ENCODE measurements around the gene ARHGAP22. TPM values are rescaled to one million over a fixed set of nuclear protein-coding genes. Genes with fewer than 3 reads are reported as not detected.

ARHGAP22 gene
- total and polyA plus RNA-seq, 2 donors (not counting 1 experiment from before 2014, with no cell fraction given) = 10.4 to 75.5 TPM

DNA sequence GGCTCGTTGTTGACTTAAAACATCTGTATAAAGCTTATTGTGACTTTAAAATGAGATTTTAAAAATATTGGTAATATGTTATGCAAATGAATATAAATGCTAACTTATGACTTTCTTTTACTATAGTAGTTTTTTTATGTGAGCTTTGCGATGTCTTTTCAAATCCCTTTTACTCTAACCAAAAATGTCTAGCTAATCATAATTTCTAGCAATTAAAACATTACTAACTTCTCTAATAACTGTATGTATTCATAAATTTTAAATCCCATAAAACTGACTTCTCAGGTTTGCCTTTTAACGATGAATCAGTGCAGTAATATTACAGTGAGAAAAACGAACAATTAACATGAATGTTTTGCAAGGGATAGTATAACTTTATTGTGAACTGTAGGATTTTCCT is 185.2 kb downstream of the ARHGAP22 start:
- H3K4me3 ChIP-seq (replicated peaks in 1 of 4; ENCODE audit: control extremely low read depth in 1 of 4, insufficient read depth in 1 of 4, low read depth in 3 of 4, low read length in 4 of 4) = no peak overlapping the region
- TF ChIP-seq, protein P1, sequence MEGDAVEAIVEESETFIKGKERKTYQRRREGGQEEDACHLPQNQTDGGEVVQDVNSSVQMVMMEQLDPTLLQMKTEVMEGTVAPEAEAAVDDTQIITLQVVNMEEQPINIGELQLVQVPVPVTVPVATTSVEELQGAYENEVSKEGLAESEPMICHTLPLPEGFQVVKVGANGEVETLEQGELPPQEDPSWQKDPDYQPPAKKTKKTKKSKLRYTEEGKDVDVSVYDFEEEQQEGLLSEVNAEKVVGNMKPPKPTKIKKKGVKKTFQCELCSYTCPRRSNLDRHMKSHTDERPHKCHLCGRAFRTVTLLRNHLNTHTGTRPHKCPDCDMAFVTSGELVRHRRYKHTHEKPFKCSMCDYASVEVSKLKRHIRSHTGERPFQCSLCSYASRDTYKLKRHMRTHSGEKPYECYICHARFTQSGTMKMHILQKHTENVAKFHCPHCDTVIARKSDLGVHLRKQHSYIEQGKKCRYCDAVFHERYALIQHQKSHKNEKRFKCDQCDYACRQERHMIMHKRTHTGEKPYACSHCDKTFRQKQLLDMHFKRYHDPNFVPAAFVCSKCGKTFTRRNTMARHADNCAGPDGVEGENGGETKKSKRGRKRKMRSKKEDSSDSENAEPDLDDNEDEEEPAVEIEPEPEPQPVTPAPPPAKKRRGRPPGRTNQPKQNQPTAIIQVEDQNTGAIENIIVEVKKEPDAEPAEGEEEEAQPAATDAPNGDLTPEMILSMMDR (conservative IDR thresholded peaks at IDR 0.05 in 1 of 2, IDR thresholded peaks at IDR 0.05 in 1 of 2; ENCODE audit: low read depth in 1 of 2, low read length in 2 of 2) = no peak
- no peak for TF ChIP-seq EZH2 (IDR thresholded peaks at IDR 0.05; ENCODE audit: low read length, missing control alignments)
- DNase-seq (ENCODE audit: low read depth in 2 of 2) = no peak

DNA sequence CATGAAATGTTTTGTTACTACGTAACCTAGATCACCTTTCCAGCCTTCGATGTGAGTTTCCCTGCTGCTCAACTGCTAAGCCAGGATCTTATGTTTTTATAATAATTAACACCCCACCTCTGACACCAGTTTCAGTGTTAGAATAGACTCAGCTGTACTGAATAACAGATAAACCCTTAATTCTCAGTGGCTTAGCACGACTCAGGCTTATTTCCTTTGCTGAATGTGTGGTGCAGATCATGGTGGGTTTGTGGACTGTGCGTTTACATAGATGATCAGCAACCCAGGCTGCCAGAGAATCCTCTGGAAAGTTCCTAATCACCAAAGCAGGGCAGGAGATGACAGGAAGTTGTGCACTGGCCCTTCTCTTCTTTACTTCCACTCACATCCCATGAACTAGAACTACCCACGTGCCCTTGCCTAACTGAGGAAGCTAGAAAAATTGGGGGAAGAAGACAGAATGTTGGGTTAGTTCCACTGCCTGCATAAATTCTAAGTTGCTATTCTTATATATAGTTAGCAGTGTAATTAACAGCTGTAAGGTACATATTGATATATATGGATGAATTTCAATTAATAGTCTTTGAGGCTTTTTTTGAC is 186.6 kb downstream of the ARHGAP22 start:
- Histone ChIP-seq H3K4me1 (ENCODE audit: control insufficient read depth, extremely low read depth, insufficient read depth, low read length) (peaks cover 2% of the 10 kb centered on the region), H3K79me2 (ENCODE audit: control insufficient read depth, insufficient read depth, low read length) (no peaks in the 10 kb centered on the region), H3K36me3 (ENCODE audit: control insufficient read depth, insufficient read depth, low read length) (no peaks in the 10 kb centered on the region), H4K20me1 (ENCODE audit: control insufficient read depth, extremely low read depth, insufficient read depth, low read length) (no peaks in the 10 kb centered on the region), H3K9me3 (ENCODE audit: control insufficient read depth, insufficient read depth, low read depth, low read length) (no peaks in the 10 kb centered on the region), H3K4me2 (ENCODE audit: extremely low read depth, insufficient read depth, low read length) (no peak overlapping the region), H3K9ac (ENCODE audit: insufficient read depth, low read length) (no peak overlapping the region), H3K4me3 (replicated peaks in 1 of 4; ENCODE audit: control extremely low read depth in 1 of 4, insufficient read depth in 1 of 4, low read depth in 3 of 4, low read length in 4 of 4) (no peak overlapping the region), H2AFZ (ENCODE audit: low read length) (no peak overlapping the region), H3K27ac (ENCODE audit: insufficient read depth, low read length) (no peak overlapping the region), H3K27me3 (ENCODE audit: control insufficient read depth, insufficient read depth, low read length) (no peaks in the 10 kb centered on the region)
- no peak for TF ChIP-seq EZH2 (IDR thresholded peaks at IDR 0.05; ENCODE audit: low read length, missing control alignments)
- TF ChIP-seq, protein P1 (conservative IDR thresholded peaks at IDR 0.05 in 1 of 2, IDR thresholded peaks at IDR 0.05 in 1 of 2; ENCODE audit: low read depth in 1 of 2, low read length in 2 of 2) = no peak
- DNase-seq (ENCODE audit: low read depth in 2 of 2) = no peak

More for the DNA sequence above, 185.2 kb downstream of the ARHGAP22 start:
- Histone ChIP-seq H3K27me3 (ENCODE audit: control insufficient read depth, insufficient read depth, low read length) (no peaks in the 10 kb centered on the region), H3K9ac (ENCODE audit: insufficient read depth, low read length) (no peak overlapping the region), H3K9me3 (ENCODE audit: control insufficient read depth, insufficient read depth, low read depth, low read length) (no peaks in the 10 kb centered on the region), H3K4me2 (ENCODE audit: extremely low read depth, insufficient read depth, low read length) (no peak overlapping the region), H3K36me3 (ENCODE audit: control insufficient read depth, insufficient read depth, low read length) (no peaks in the 10 kb centered on the region), H3K4me1 (ENCODE audit: control insufficient read depth, extremely low read depth, insufficient read depth, low read length) (peaks cover 2% of the 10 kb centered on the region), H3K79me2 (ENCODE audit: control insufficient read depth, insufficient read depth, low read length) (no peaks in the 10 kb centered on the region), H4K20me1 (ENCODE audit: control insufficient read depth, extremely low read depth, insufficient read depth, low read length) (no peaks in the 10 kb centered on the region), H3K27ac (ENCODE audit: insufficient read depth, low read length) (no peak overlapping the region), H2AFZ (ENCODE audit: low read length) (no peak overlapping the region)

DNA sequence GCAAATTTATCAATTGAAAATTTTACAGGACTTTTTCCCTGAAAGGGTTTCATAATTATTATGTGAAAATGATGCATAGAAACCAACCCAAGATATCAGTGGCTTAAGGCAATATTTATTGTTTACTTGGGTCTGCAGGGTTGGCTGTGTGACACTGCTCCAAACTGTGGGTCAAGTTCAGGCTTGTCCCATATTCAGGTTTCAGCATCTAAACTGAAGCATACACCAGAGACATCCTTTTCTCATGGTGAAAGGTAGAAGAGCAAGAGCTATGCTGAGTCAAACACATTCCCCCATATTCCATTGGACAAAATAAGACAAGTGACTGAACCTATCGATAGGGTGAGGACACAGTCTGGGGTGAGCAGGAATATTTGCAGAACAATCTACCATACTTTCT is 187.5 kb downstream of the ARHGAP22 start:
- TF ChIP-seq EZH2 (IDR thresholded peaks at IDR 0.05; ENCODE audit: low read length, missing control alignments) = no peak
- TF ChIP-seq, protein P1 (conservative IDR thresholded peaks at IDR 0.05 in 1 of 2, IDR thresholded peaks at IDR 0.05 in 1 of 2; ENCODE audit: low read depth in 1 of 2, low read length in 2 of 2) = no peak
- H3K4me1 ChIP-seq (ENCODE audit: control insufficient read depth, extremely low read depth, insufficient read depth, low read length) = peaks cover 2% of the 10 kb centered on the region
- H3K27me3 ChIP-seq (ENCODE audit: control insufficient read depth, insufficient read depth, low read length) = no peaks in the 10 kb centered on the region
- no peak overlapping the region for H3K4me3 ChIP-seq (replicated peaks in 1 of 4; ENCODE audit: control extremely low read depth in 1 of 4, insufficient read depth in 1 of 4, low read depth in 3 of 4, low read length in 4 of 4)
- no peak overlapping the region for H3K4me2 ChIP-seq (ENCODE audit: extremely low read depth, insufficient read depth, low read length)
- no peaks in the 10 kb centered on the region for H4K20me1 ChIP-seq (ENCODE audit: control insufficient read depth, extremely low read depth, insufficient read depth, low read length)
- H3K27ac ChIP-seq (ENCODE audit: insufficient read depth, low read length) = no peak overlapping the region
- DNase-seq (ENCODE audit: low read depth in 2 of 2) = no peak
- H3K79me2 ChIP-seq (ENCODE audit: control insufficient read depth, insufficient read depth, low read length) = no peaks in the 10 kb centered on the region
- no peak overlapping the region for H2AFZ ChIP-seq (ENCODE audit: low read length)
- H3K9me3 ChIP-seq (ENCODE audit: control insufficient read depth, insufficient read depth, low read depth, low read length) = no peaks in the 10 kb centered on the region
- no peak overlapping the region for H3K9ac ChIP-seq (ENCODE audit: insufficient read depth, low read length)
- H3K36me3 ChIP-seq (ENCODE audit: control insufficient read depth, insufficient read depth, low read length) = no peaks in the 10 kb centered on the region
